ENCODE data around the gene SIGLEC11. TPM values are rescaled to one million over a fixed set of nuclear protein-coding genes. Genes with fewer than 3 reads are reported as not detected.
"Not testable (repeated sequence)": the region's sequence is repeated elsewhere in the genome, so short reads cannot be mapped to it uniquely, and the experiment has no call there.

The SIGLEC11 gene
- total RNA-seq, 1 experiment from 2014 or later, result not detected

DNA sequence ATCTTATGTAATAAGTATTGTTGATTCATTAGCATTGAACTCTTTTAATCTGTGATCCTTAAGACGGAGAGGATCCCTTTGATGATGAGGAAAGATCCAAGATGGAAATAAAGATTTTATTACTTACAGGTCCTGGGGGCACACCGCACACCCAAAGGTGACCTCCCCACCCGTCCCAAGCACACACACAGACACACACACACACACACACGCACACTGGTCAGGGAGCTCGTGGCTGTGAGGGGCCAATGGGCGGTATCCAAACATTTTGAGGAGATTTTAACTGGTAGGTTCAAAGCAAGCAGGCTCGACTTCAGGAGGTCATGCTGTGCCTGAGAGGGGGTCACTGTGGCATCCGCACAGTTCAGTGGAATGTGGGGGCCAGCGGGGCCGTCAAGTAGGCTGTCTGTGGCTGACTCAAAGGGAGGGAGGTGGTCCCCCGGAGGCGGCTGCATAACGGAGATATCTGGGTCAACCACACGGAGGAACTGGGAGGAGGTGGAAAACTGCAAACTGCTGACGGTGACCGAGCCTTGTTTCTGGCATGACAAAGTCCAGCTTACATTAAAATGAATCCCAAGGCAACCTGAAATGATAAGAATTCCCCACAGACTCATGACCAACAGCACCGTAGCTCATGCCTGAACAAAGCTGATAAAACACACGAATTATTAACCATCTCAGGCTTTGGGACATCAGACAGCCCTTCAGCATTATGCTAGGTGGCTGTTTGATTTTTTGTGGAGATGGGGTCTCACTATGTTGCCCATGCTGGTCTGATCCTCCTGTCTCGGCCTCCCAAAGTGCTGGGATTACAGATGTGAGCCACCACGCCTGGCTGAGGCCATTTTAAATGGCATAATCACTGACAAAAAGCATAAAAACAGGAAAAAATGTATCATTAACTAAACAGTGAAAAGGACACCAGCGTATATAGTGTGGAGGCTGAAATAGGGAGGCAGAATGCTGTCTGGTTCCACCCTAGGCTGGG, 20.9 kb upstream of the SIGLEC11 start:
- no peak for DNase-seq (ENCODE audit: low spot score)

DNA sequence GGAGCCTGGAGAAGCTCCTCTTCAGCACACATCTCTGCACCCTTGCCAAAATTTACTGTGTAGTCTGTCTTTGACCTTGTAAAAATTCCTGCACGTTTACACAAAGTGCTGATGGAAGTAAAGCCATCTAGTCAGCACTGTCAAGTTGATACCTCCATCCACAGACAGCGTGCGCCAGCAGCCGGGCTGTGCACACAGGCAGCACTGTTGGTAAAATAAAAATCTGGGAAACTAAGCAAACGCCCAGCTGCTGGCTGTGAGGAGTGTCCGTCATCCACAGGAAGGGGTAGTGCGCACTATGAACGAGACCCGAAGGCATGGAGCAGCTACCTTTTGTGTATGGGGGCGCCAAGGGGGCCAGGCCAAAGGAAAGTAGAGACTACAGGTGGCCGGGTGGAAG, 17.4 kb upstream of the SIGLEC11 start:
- no peak for DNase-seq (ENCODE audit: low spot score)

DNA sequence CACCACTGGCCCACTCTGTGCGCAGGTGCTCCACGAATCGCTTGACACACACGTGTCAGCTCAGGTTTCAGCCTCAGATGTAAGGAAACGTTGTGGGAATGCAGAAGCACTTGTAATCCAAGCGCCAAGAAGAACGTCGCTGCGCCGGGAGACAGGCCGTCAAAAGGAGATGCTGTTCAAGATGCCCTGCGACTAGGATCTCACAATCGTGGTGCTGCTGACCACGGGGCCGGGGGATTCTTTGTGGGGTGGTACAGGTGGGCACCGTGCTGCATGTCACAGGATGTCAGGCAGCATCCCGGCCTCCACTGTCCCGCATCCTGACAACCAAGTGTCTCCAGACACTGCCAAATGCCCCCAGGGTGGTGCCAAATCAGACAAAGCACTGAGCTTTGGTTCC, 16.9 kb upstream of the SIGLEC11 start:
- no peak for DNase-seq (ENCODE audit: low spot score)

DNA sequence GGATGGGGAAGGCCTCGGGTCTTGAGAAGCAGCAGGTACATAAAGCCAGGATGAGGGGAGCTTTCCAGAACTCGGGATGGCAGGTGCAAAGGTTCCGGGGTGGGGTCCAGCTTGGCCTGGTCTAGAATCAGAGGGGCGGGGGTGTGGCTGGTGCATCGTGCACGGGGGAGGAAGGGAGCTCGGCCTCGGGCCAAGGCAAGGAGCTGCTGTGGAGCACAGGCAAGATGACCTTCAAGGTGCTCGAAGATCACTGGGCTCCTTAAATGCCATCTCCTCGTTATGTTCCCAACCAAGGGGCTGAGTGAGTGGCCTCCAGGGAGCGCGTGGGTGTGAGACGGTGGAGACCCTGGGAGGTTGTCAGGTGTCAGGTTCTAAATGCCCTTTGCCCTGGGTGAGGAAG, 16.1 kb upstream of the SIGLEC11 start:
- no peak for DNase-seq (ENCODE audit: low spot score)

DNA sequence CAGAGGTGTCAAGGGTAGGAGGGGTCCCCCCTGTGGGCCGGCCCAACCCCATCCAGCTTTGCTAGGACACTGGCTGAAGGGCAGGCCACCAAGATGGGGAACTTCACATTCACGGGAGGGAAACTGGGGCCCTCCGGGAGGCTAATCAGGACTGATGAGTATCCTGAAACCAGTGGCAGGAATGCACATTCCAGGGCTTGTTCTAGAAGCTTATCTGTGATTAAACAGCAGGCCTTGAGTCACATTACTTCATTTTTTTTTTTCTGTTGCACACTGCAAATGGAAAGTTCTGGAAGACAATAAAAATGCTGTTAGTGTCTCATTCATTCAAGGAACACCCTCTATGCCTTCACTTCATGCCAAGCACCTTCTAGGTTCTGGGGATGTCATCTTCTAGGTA, 15.5 kb upstream of the SIGLEC11 start:
- DNase-seq (ENCODE audit: low spot score), result no peak

DNA sequence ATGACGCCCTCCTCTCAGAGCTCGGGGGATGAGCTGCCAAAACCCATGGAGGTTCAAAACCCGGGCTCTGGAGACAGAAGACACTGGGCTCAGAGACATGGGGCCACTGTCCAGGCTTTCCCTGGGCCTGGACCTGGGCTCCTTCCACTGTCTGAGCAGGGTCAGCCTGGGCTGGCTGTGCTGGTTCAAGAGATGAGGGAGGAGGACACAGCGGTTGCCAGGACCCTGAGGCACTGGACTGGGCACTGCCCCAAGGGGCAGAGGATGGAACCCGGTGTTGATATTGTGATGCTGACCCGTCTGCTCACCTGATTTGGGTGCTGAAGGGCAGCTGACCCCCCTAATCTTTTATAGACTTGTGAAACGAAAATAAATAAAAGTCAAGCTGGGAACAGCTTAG, 14.1 kb upstream of the SIGLEC11 start:
- DNase-seq (ENCODE audit: low spot score), result no peak

DNA sequence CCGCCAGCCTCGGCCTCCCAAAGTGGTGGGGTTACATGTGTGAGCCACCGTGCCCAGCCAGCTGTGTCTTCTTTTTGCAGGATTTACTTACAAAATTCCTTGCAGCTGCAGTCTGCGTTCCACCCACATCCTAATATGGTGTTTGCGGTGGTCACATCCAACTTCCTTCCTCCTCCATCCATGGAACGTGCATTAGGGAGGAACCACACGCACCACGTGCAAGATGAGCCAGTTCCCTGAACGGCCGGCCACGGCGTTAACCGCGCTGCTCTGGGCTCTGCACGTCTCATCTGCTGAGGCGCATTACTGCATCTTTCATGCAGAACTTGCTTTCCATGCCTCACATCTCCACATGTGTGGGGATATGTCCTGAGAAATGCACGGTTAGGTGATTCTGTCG, 13.0 kb upstream of the SIGLEC11 start:
- no peak for DNase-seq (ENCODE audit: low spot score)

DNA sequence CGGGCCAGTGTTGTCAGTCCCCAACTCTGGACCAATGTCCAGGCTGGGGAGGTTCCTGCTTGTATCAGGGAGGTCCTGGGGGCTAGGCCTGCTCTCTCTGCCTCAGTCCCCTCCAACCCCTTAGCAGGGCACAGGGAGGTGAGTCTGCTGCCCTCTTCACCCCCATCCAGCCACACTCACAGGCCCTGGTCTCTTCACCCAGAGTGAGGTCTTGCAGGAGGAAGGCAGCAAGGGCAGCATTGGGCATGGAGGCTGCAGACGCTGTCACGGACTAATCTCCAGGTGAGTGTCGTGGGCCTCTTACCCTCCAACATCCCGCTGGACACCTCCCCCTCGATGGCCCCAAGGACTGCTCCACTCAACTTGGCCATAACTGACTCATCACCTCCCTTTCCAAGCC, 11.9 kb upstream of the SIGLEC11 start:
- no peak for DNase-seq (ENCODE audit: low spot score)

DNA sequence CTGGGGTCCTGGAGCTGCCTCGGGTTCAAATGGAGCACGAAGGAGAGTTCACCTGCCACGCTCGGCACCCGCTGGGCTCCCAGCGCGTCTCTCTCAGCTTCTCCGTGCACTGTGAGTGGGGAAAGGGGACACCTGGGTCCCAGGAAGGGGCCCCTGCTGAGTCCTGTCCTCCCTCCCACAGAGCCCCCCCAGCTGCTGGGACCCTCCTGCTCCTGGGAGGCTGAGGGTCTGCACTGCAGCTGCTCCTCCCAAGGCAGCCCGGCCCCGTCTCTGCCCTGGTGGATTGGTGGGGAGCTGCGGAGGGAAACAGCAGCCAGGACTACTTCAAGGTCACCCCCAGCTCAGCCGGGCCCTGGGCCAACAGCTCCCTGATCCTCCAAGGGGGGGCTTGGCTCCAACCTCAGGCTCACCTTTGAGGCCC, 11.0 kb upstream of the SIGLEC11 start:
- no peak for DNase-seq (ENCODE audit: low spot score)

DNA sequence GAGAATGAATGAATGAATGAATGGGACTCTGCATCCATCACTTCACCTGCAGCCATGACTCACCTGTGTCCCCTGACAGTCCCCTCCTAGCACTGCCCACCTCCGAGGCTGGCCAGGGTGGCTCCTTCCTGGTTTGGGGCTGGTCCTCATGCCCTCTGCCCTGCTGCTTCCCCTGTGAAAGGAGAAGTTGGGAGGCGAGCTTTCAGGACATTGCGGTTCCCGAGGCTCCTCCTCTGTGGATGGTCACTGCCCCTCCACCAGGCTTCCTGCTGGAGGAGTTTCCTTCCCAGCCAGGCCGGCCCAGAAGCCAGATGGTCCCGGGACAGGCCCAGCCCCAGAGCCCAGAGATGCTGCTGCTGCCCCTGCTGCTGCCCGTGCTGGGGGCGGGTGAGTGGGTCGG, 8.4 kb upstream of the SIGLEC11 start:
- DNase-seq (ENCODE audit: low spot score), result not testable (repeated sequence)

DNA sequence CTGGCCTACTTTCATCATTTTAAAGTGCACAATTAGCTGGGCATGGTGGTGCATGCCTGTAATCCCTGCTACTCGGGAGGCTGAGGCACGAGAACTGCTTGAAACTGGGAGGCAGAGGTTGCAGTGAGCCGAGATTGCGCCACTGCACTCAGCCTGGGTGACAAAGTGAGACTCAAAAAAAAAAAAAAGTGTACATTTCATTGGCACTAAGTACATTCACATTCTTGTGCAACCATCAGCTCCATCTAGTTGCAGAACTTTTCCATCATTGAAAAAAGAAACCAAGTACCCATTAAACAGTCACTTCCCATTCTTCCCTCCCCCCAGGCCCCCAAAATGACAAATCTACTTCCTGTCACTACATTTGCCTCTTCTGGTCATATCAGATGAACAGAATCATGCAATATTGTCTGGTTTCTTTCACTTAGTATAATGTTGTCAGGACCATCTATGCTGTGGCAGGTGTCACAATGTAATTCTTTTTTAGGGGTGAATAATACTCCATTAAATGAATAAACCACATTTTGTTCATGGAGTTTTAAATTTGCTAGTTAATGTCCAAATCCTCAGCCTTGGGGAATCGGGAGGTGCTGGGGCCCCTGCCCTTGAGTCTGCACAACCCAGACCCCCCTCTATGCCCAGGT, 7.4 kb upstream of the SIGLEC11 start:
- no peak for DNase-seq (ENCODE audit: low spot score)

DNA sequence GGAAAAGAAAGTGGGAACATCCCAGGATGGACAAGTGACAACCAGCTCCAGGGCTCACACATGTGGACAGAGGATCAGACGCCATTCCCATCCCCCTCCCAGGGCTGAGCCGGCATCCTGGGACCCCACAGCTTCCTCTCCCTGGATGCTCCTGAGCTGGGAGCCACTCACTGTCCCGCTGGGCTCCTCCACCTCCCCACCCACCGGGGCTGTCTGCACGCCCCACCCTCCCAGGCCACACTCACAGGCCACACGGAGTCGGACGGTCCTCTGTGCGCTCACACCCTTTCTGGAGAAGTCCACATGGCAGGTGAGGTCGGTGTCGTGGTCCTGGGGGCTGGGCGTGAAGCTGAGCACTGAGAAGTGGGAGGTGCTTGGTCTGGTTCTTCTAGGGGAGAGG, 1.1 kb downstream of the SIGLEC11 start:
- DNase-seq (ENCODE audit: low spot score), result not testable (repeated sequence)

DNA sequence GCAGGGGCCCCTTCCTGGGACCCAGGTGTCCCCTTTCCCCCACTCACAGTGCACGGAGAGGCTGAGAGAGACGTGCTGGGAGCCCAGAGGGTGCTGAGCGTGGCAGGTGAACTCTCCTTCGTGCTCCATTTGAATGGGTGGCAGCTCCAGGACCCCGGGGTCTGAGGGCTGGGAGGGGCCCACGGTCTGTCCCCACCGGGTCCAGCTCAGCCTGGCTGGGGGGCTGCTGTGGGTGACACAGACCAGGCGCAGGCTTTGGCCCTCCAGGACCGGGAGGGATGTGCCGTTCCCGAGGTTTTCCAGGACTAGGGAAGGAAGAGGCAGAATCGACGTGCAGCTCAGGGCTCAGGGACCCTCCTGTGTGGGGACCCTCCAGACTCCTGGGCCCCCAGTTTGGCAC, 2.4 kb downstream of the SIGLEC11 start:
- DNase-seq (ENCODE audit: low spot score), result not testable (repeated sequence)

DNA sequence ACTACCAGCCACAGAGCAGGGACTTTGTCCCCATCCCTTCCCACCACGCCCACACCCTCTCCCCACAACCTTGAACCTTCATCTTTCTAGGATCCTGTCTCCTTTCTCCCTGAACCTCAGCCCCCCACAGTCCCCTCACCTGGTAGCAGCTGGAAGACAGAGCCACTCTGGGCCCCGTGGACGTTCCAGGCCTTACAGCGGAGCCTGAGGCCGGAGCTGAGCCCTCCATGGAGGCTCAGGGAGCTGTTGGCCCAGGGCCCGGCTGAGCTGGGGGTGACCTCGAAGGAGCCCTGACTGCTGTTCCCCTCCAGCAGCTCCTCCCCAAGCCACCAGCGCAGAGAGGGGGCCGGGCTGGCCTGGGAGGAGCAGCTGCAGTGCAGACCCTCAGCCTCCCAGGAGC, 2.8 kb downstream of the SIGLEC11 start:
- DNase-seq (ENCODE audit: low spot score), result not testable (repeated sequence)

DNA sequence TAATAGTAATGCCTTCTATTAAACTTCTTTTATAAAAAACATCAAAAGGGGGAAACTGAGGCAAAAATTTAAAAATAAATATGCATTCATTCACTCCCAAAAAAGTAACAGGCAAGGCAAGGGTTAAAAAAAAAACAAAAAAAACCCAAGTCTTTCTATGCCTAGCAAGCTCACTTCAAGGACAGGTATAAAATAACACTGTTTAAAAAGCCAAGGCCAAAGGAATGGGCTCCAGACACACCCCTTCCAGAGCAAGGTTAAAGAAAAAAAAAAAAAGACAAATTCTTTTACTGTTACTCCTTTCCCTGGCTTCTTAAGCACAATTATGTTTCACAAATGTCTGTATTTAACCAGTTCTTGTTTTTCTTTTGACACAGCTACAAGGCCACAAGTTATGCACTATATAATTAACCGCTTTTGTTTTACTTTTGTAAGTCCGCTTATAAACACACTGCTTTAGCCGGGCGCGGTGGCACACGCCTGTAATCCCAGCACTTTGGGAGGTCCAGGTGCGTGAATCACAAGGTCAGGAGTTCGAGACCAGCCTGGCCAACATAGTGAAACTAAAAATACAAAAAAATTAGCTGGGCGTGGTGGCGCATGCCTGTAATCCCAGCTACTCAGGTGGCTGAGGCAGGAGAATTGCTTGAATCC, 3.6 kb downstream of the SIGLEC11 start:
- no peak for DNase-seq (ENCODE audit: low spot score)

DNA sequence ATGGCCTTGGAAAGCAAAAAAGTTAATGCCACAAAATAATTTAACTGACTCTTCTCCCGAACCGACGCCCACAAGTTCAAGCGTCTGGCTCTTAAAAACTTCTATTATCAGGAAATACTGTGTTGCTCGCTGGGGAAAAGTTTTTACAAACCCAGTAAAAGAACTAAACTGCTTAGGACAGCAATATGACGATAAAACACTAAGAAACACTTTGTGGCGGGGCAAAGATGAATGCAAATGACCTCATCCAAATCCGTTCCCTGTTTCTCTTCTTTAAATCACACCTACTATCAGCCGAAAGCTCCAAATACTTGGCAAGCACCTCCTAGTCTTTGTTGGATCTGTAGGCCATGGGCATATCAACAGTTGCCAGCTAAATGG, 4.9 kb downstream of the SIGLEC11 start:
- no peak for DNase-seq (ENCODE audit: low spot score)

DNA sequence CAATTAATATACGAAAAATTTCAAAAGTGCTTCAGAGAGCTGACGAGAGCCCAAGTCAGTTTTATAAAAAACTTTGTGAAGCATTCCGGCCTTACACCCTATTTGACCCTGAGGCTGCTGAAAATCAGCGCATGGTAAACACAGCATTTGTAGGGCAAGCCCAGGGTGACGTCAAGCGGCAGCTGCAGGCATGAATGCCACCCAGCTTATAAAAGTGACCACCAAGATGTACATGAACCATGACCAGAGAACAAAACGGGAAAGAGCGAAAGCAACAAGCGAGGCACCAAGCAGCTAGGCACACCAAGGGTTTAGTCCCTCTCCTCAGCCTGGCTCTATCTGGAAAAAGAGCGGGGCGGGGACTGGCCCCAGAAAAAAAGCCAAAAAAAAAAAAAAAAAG, 6.0 kb downstream of the SIGLEC11 start:
- no peak for DNase-seq (ENCODE audit: low spot score)

DNA sequence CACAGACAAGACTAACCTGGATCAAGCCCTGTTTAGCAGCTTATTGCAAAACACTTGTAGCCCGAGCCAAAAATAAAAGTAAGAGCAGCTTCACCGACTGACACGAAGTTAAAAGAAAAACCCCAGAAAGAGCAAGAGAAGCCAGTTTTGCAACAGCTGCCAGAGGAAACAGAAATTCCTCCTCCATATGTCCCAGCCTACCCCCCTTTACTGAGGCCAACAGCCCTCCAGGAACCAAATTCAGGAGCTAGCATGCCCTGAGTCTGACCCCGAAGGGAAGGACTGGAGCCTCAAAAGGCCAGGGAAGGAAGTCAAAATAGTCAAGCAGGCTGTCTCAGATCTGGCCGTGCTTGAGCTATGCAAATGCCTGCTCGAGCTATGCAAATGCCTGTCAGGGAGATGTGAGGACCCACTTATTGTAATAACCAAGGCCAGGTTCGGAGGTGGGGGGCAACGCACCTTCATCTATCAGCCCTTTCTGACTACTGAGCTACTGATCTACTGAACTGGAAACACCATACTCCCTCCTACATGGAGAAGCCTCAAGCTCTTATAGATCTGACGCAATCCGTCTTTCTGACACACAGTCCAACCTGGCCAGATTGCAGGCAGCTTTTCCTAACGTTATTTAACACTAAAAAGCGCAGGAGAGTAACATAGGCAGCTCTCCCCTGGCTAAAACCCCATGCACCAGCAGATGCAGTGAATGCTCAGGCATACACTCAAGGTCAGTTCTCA, 6.7 kb downstream of the SIGLEC11 start:
- no peak for DNase-seq (ENCODE audit: low spot score)

DNA sequence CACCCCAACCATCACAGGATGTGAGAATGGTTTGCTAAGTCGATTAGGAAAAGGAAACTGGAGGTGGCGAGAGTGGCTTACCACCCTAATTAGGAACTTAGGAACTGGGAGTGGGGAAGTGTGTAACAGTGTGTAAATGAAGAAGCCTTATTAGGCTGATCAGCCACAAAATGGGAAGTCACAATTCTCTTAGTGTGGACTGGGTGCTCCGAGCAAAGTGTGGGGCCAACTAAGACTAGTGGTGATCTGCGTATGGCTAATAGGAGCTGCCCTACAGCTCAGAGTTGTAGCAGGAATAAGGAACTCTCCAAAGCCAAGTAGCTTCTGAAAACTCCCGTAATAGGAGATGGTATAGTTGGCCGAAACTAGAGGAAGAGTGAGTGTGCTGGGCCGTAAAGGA, 7.6 kb downstream of the SIGLEC11 start:
- DNase-seq (ENCODE audit: low spot score), result no peak

DNA sequence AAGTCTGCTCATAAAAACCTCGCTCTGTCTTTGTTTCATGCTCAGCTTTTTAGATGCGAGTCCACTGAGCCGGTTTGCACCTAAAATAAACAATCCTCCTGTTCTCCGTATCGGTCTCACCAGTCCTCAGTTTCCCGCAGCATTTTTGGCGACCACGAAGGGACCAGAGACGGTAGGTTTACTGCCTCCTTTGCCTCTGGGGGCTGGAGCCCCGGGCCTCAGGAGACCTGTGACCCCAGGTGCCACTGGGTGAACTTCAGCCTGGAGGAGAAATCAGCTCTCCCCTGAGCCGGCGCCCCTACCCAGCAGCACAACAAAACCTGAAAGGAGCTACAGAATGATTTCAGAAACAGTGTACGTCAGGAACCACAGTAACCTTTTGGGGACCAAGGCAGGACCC, 8.1 kb downstream of the SIGLEC11 start:
- no peak for DNase-seq (ENCODE audit: low spot score)

DNA sequence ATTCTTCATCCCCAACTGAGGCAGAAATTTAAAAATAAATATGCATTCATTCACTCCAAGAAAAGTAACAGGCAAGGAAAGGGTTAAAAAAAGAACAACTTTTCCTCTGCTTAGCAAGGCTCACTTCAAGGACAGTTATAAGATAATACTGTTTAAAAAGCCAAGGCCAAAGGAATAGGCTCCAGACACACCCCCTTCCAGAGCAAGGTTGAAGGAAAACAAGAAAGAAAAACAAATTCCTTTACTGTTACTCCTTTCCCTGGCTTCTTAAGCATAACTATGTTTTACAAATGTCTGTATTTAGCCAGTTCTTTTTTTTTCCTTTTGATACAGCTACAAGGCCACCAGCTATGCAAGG, 8.5 kb downstream of the SIGLEC11 start:
- no peak for DNase-seq (ENCODE audit: low spot score)

Measured in HT-29 (cell line).